HG03103 (cell line): ENCODE measurements around the gene HRAS.
A peak's percentile ranks its signal among the peaks of the same experiment; 100 is the strongest.
"Not testable (repeated sequence)": the region's sequence is repeated elsewhere in the genome, so short reads cannot be mapped to it uniquely, and the experiment has no call there.

Experiments used
- ATAC-seq: cut with Tn5 transposase; IDR thresholded peaks from one replicate; pipeline ENCODE4 v1.9.1; 2021; ENCODE audit warnings: low read depth; ENCODE audit not compliant: unreplicated experiment

HRAS gene

GRCh38 chr11:534396-535209, 773 bp downstream of the HRAS start:
- no peak for ATAC-seq

- no peak for ATAC-seq
These were observed 1.6 kb downstream of the HRAS start for GRCh38 chr11:533586-534395.

- no peak for ATAC-seq
These were observed 2.3 kb downstream of the HRAS start for GRCh38 chr11:532986-533585.

GRCh38 chr11:532527-532985, 2.8 kb downstream of the HRAS start:
- ATAC-seq = no peak

- no peak for ATAC-seq
These were observed 3.4 kb downstream of the HRAS start for GRCh38 chr11:531919-532526.

- ATAC-seq = no peak
These were observed 4.2 kb downstream of the HRAS start for GRCh38 chr11:530960-531831.

- no peak for ATAC-seq
These were observed 5.5 kb downstream of the HRAS start for GRCh38 chr11:529728-530411.

GRCh38 chr11:528815-529727, 6.3 kb downstream of the HRAS start:
- ATAC-seq = no peak

- no peak for ATAC-seq
These were observed 7.1 kb downstream of the HRAS start for GRCh38 chr11:528166-528814.

- ATAC-seq = no peak
These were observed 9.2 kb downstream of the HRAS start for GRCh38 chr11:526192-526591.

- no peak for ATAC-seq
These were observed 14.1 kb downstream of the HRAS start for GRCh38 chr11:521177-521688.

- no peak for ATAC-seq
These were observed 14.8 kb downstream of the HRAS start for GRCh38 chr11:520428-521176.

- ATAC-seq = peak; percentile 76
These were observed 16.7 kb downstream of the HRAS start for GRCh38 chr11:518463-519202.

GRCh38 chr11:516918-517685, 18.3 kb downstream of the HRAS start:
- not testable (repeated sequence) for ATAC-seq

GRCh38 chr11:516400-516799, 19.0 kb downstream of the HRAS start:
- ATAC-seq = no peak
